DND-41 (cell line): Measurements from ENCODE around the gene RASL11A.
"Not testable (repeated sequence)": the region's sequence is repeated elsewhere in the genome, so short reads cannot be mapped to it uniquely, and the experiment has no call there.

Experiments used
- ATAC-seq: fragments of 200-7000 bp; cut with Tn5 transposase; 3 replicates; pipeline ENCODE4 v1.9.1; 2021; ENCODE audit warnings: low read depth; ENCODE audit not compliant: insufficient read depth
- DNase-seq: peaks from one replicate; pipeline ENCODE4 v3.0.0-alpha.2; 2020
- H2AFZ ChIP-seq: 2 replicates; pipeline ENCODE4 v1.6.0; 2012; ENCODE audit warnings: low read depth, low read length
- H3K27ac ChIP-seq: 2 replicates; pipeline ENCODE4 v1.5.1; 2012; ENCODE audit warnings: low read length, inconsistent platforms
- H3K27me3 ChIP-seq: fragments of 200-600 bp; sonication (generic); 2 replicates; pipeline ENCODE4 v1.6.0; 2012; ENCODE audit warnings: low read length, mild to moderate bottlenecking, inconsistent platforms; ENCODE audit not compliant: insufficient read depth, poor library complexity
- H3K36me3 ChIP-seq: 2 replicates; pipeline ENCODE4 v1.5.1; 2012; ENCODE audit warnings: low read length, inconsistent platforms; ENCODE audit not compliant: insufficient read depth
- H3K4me1 ChIP-seq: 2 replicates; pipeline ENCODE4 v1.5.1; 2012; ENCODE audit warnings: mild to moderate bottlenecking, low read length; ENCODE audit not compliant: insufficient read depth
- H3K4me2 ChIP-seq: 2 replicates; pipeline ENCODE4 v1.6.0; 2012; ENCODE audit warnings: mild to moderate bottlenecking, moderate library complexity, low read length, inconsistent platforms; ENCODE audit not compliant: insufficient read depth
- H3K4me3 ChIP-seq, 2 experiments: fragments of 200-600 bp in 1 of 2; shearing (Covaris generic) in 1 of 2; 2 replicates each; pipeline ENCODE4 v1.5.1; 2012 to 2016; ENCODE audit warnings: inconsistent platforms in 2 of 2, low read length in 2 of 2, mild to moderate bottlenecking in 2 of 2, low read depth in 1 of 2, moderate library complexity in 1 of 2
- H3K79me2 ChIP-seq: 2 replicates; pipeline ENCODE4 v1.6.0; 2012; ENCODE audit warnings: low read length, inconsistent platforms; ENCODE audit not compliant: insufficient read depth
- H3K9ac ChIP-seq: 2 replicates; pipeline ENCODE4 v1.6.0; 2012; ENCODE audit warnings: low read depth, mild to moderate bottlenecking, inconsistent platforms, low read length, moderate library complexity
- H3K9me3 ChIP-seq: 2 replicates; pipeline ENCODE4 v1.5.1; 2012; ENCODE audit warnings: low read length, moderate library complexity, mild to moderate bottlenecking, inconsistent platforms; ENCODE audit not compliant: insufficient read depth, severe bottlenecking
- H4K20me1 ChIP-seq: 2 replicates; pipeline ENCODE4 v1.6.0; 2012; ENCODE audit warnings: low read length; ENCODE audit not compliant: insufficient read depth
- EZH2 ChIP-seq: IDR thresholded peaks from 3 replicates; pipeline ENCODE4 v1.6.1; 2012; ENCODE audit warnings: borderline replicate concordance, low read depth, mild to moderate bottlenecking, moderate library complexity, low read length, inconsistent platforms; ENCODE audit not compliant: severe bottlenecking
- TF ChIP-seq, protein P1 (sequence below): IDR thresholded peaks from 2 replicates; pipeline ENCODE4 v1.5.1; 2012; ENCODE audit warnings: borderline replicate concordance, low read length, moderate library complexity, mild to moderate bottlenecking; ENCODE audit not compliant: poor library complexity, severe bottlenecking; ENCODE audit errors: extremely low read depth

RASL11A gene

DNA sequence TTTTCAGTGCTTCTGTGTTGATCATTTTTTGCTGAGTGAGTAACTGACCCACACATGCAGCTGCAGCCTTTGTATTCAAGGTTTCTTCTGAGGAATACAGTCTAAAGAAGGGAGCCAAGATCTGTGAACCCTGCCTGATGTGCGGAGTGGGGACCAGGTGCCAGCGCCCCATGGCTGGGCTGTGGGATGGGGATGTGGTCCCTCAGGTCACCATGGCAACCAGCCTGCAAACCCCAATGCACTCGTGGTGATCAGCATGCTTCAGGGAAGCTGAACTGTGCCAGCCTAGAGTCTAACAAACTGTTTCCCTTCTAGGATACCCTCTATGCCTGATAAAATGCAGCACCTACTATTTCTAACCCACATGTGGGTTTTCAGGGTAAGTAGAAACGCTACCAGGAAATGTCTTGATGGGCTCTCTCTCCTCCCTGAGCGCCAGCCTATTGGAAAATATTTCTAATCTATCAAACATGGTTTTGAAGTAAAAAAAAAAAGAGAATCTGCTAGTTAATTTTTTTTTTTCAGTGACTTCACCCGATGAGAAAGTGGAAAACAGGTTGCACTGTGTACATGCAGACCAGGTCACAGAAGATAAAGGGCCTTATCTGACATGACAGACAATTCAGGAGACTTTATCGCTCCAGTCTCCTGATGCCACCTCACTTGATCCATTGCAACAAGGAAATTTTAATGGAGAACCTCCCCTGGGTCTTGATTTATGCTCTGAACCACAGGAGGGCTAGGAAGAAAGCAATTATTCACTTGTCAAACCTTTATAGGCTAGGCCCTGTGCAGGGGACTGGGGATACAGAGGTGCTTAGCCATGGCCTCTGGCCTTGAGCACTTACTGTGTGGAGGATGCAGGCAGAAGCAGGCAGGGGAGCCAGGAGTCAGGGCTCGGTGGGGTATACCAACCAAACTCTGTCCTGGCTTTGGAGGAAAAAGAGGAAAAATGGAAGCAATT lies 51.1 kb downstream of the RASL11A start:
- Histone ChIP-seq H3K27ac (no peak overlapping the region), H3K36me3 (no peaks in the 10 kb centered on the region), H3K4me2 (no peak overlapping the region), H4K20me1 (no peaks in the 10 kb centered on the region), H3K9me3 (no peaks in the 10 kb centered on the region), H3K27me3 (peaks cover 16% of the 10 kb centered on the region), H3K4me3 (no peak overlapping the region), H2AFZ (no peak overlapping the region), H3K79me2 (no peaks in the 10 kb centered on the region), H3K9ac (no peak overlapping the region), H3K4me1 (no peaks in the 10 kb centered on the region)
- ATAC-seq (no peak), DNase-seq (no peak)
- TF ChIP-seq, protein P1, sequence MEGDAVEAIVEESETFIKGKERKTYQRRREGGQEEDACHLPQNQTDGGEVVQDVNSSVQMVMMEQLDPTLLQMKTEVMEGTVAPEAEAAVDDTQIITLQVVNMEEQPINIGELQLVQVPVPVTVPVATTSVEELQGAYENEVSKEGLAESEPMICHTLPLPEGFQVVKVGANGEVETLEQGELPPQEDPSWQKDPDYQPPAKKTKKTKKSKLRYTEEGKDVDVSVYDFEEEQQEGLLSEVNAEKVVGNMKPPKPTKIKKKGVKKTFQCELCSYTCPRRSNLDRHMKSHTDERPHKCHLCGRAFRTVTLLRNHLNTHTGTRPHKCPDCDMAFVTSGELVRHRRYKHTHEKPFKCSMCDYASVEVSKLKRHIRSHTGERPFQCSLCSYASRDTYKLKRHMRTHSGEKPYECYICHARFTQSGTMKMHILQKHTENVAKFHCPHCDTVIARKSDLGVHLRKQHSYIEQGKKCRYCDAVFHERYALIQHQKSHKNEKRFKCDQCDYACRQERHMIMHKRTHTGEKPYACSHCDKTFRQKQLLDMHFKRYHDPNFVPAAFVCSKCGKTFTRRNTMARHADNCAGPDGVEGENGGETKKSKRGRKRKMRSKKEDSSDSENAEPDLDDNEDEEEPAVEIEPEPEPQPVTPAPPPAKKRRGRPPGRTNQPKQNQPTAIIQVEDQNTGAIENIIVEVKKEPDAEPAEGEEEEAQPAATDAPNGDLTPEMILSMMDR: no peak
- no peak for TF ChIP-seq EZH2

DNA sequence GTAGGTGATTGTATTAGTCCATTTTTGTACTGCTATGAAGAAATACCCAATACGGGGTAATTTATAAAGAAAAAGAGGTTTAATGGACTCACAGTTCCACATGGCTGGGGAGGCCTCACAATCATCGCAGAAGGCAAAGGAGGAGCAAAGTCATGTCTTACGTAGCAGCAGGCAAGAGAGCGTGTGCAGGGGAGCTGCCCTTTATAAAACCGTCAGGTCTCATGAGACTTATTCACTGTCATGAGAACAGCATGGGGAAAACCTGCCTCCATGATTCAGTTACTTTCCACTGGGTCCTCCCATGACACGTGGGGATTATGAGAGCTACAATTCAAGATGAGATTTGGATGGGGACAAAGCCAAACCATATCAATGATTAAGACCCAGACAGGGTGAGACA lies 51.8 kb downstream of the RASL11A start:
- H3K27ac ChIP-seq, ATAC-seq, DNase-seq, H3K4me1 ChIP-seq, H3K9ac ChIP-seq, H3K79me2 ChIP-seq, H4K20me1 ChIP-seq, H3K4me3 ChIP-seq, H2AFZ ChIP-seq, H3K9me3 ChIP-seq, H3K36me3 ChIP-seq, H3K4me2 ChIP-seq: not testable (repeated sequence)
- H3K27me3 ChIP-seq: peaks cover 16% of the 10 kb centered on the region
